Small intestine (tissue), 7 donors: ENCODE measurements around the gene EIF4A3. TPM values are rescaled to one million over a fixed set of nuclear protein-coding genes. Genes with fewer than 3 reads are reported as not detected.

Source experiments
- DNase-seq, 2 donors: peaks; one replicate each; pipeline versions ENCODE4 v3.0.0 to v3.0.0-alpha.2; 2013
- FAIRE-seq: peaks from 2 replicates; lab custom pipeline; 2012; peaks lifted over from hg19 to GRCh38; lab: Jason Lieb, UNC
- H3K27ac ChIP-seq, 3 donors: one replicate each; pipeline ENCODE4 v1.5.1; 2013; ENCODE audit warnings: low read length in 2 of 3, mild to moderate bottlenecking in 2 of 3, control low read depth in 1 of 3, inconsistent platforms in 1 of 3, low read depth in 1 of 3, moderate library complexity in 1 of 3
- H3K27me3 ChIP-seq, 3 donors: one replicate each; pipeline ENCODE4 v1.6.1; 2013; ENCODE audit warnings: low read length in 3 of 3, inconsistent platforms in 1 of 3; ENCODE audit not compliant: control insufficient read depth in 3 of 3, insufficient read depth in 3 of 3
- H3K36me3 ChIP-seq, 3 donors: one replicate each; pipeline ENCODE4 v1.6.1; 2013; ENCODE audit warnings: low read length in 3 of 3, inconsistent platforms in 1 of 3, low read depth in 1 of 3, mild to moderate bottlenecking in 1 of 3, moderate library complexity in 1 of 3; ENCODE audit not compliant: control insufficient read depth in 3 of 3, insufficient read depth in 2 of 3
- H3K4me1 ChIP-seq, 3 donors: one replicate each; pipeline ENCODE4 v1.6.1; 2013; ENCODE audit warnings: low read length in 2 of 3, inconsistent platforms in 1 of 3, low read depth in 1 of 3, mild to moderate bottlenecking in 1 of 3, moderate library complexity in 1 of 3; ENCODE audit not compliant: control insufficient read depth in 3 of 3, insufficient read depth in 2 of 3
- H3K4me3 ChIP-seq, 3 donors: one replicate each; pipeline ENCODE4 v1.5.1; 2013; ENCODE audit warnings: low read length in 3 of 3, control low read depth in 1 of 3, inconsistent platforms in 1 of 3, low read depth in 1 of 3, mild to moderate bottlenecking in 1 of 3, moderate library complexity in 1 of 3
- H3K9me3 ChIP-seq, 2 donors: one replicate each; pipeline ENCODE4 v1.6.1; 2013; ENCODE audit warnings: low read depth in 1 of 2, low read length in 1 of 2; ENCODE audit not compliant: control insufficient read depth in 2 of 2, insufficient read depth in 1 of 2
- WGBS, 3 donors: extraction: QIAGEN DNeasy Blood & Tissue Kit; methylation state at CpG; one replicate each; pipeline ENCODE4 v1.1.7; 2013; 5-methylcytosine and 5-hydroxymethylcytosine counted together
- polyA plus RNA-seq, 4 donors: library from polyadenylated mRNA; stranded (reverse) in 3 of 4; unstranded in 1 of 4; fragments of 200-250 nt in 3 of 4; fragments of 120-200 nt in 1 of 4; gene quantifications; one replicate each; pipeline versions ENCODE4 v1.2.1 to v1.2.3, GENCODE V29; 2013
- donor health status: healthy with polysubstance abuse.
- donor health status: control.
- donor health status: control.
- donor health status: Bipolar disorder and iron deficiency.
- donor health status: healthy.

EIF4A3 gene
- polyA plus RNA-seq, 4 donors, result 47.2 to 88.2 (median 67.3) TPM

DNA sequence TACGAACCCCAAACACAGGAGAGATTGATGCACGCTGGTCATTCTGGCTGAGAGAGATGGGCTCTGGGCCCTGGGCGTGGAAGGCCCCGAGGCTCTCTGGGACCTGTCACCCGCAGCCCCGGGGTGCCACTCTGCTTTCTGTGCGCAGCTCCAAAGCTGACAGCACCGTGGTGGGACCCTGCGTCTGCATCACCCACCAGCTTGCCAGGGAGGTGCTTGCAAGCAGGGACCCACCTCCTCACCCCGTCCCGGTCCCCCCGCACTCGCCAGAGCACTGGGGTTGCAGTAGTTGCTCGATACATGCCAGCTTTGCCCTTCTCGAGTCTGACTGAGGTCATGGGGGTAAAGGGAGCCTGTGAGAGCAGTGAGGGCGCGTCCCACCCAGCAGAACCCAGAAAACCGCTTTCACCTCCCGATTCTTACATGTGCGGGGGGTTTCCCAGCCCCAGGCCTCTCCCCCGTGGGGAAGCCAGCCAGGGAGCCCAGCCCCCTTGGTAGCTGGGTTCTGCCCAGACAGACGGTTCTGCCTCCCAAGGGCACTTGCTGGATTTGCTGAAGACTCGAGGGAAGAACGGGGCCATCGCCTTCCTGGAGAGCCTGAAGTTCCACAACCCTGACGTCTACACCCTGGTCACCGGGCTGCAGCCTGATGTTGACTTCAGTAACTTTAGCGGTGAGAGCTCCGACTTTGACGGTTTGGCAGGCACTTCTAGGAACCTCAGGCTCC is 35.4 kb upstream of the EIF4A3 start:
- no peak for FAIRE-seq
- H3K27me3 ChIP-seq, result no peaks in the 10 kb centered on the region
- no peaks in the 10 kb centered on the region for H3K36me3 ChIP-seq
- H3K4me1 ChIP-seq, result no peaks in the 10 kb centered on the region
- no peak overlapping the region for H3K27ac ChIP-seq
- no peak for DNase-seq
- H3K4me3 ChIP-seq, result no peak overlapping the region
- H3K9me3 ChIP-seq, result no peaks in the 10 kb centered on the region
- WGBS, 3 donors, result 88 to 91% (median 90%) methylated on average over 30 of the region's 30 CpGs

DNA sequence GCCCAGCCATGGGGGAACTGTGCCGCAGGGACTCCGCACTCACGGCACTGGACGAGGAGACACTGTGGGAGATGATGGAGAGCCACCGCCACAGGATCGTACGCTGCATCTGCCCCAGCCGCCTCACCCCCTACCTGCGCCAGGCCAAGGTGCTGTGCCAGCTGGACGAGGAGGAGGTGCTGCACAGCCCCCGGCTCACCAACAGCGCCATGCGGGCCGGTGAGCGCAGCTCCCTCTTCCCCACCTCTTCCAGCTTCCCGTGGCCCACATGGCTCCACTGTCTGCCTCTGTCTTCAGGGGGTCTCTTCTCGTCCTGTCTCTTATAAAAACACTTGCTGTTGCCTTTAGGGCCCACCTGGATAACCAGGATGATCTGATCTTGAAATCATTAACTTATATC is 34.5 kb upstream of the EIF4A3 start:
- no peak overlapping the region for H3K27ac ChIP-seq
- no peaks in the 10 kb centered on the region for H3K36me3 ChIP-seq
- no peaks in the 10 kb centered on the region for H3K27me3 ChIP-seq
- no peak overlapping the region for H3K4me3 ChIP-seq
- 91 to 93% (median 92%) methylated on average over 12 to 17 of the region's 17 CpGs for WGBS, 3 donors
- DNase-seq (no peak), FAIRE-seq (no peak)
- no peaks in the 10 kb centered on the region for H3K4me1 ChIP-seq
- H3K9me3 ChIP-seq, result no peaks in the 10 kb centered on the region

- no peak for DNase-seq
- Histone ChIP-seq H3K27me3 (no peaks in the 10 kb centered on the region), H3K4me1 (no peaks in the 10 kb centered on the region), H3K4me3 (no peak overlapping the region), H3K9me3 (no peaks in the 10 kb centered on the region), H3K27ac (no peak overlapping the region), H3K36me3 (no peaks in the 10 kb centered on the region)
- 87 to 92% (median 88%) methylated on average over 14 of the region's 14 CpGs for WGBS, 3 donors
- FAIRE-seq, result no peak
Observed at GRCh38 chr17:80180192-80180591, 33.3 kb upstream of the EIF4A3 start.

- Histone ChIP-seq H3K4me1 (no peaks in the 10 kb centered on the region), H3K9me3 (no peaks in the 10 kb centered on the region), H3K4me3 (peak overlapping the region in 1 of 3 donors; percentile 29), H3K36me3 (no peaks in the 10 kb centered on the region), H3K27me3 (no peaks in the 10 kb centered on the region), H3K27ac (peak overlapping the region in 1 of 3 donors; percentile 44)
- DNase-seq (peak in 1 of 2 donors; percentile 93), FAIRE-seq (no peak)
- WGBS, 3 donors, result 41 to 70% (median 54%) methylated on average over 21 of the region's 21 CpGs
Observed at GRCh38 chr17:80177986-80178595, 31.2 kb upstream of the EIF4A3 start.

GRCh38 chr17:80176757-80177156 is 29.8 kb upstream of the EIF4A3 start:
- Histone ChIP-seq H3K9me3 (no peaks in the 10 kb centered on the region), H3K36me3 (no peaks in the 10 kb centered on the region), H3K27me3 (no peaks in the 10 kb centered on the region), H3K4me3 (no peak overlapping the region), H3K4me1 (no peaks in the 10 kb centered on the region), H3K27ac (no peak overlapping the region)
- DNase-seq (no peak), FAIRE-seq (no peak)
- 82 to 92% (median 88%) methylated on average over 11 of the region's 11 CpGs for WGBS, 3 donors

DNA sequence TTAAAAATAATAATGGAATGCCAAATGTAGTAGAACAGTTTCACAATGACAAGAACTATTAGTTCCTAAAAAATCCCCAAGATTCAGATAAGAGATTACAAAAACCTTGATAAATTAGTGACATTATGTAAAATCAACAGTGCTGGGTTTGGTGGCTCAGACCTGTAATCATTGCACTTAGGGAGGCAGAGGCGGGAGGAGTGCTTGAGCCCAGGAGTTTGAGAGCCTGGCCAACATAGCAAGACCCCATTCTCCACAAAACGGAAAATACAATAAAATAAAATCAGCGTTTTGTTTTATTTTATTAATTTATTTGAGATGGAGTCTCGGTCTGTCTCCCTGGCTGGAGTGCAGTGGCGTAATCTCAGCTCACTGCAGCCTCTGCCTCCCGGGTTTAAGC is 27.0 kb upstream of the EIF4A3 start:
- peaks cover 0 to 4% (median 0%) of the 10 kb centered on the region in 3 donors for H3K27me3 ChIP-seq
- H3K36me3 ChIP-seq, result no peaks in the 10 kb centered on the region
- 89 to 96% (median 92%) methylated on average over 6 of the region's 6 CpGs for WGBS, 3 donors
- no peak overlapping the region for H3K27ac ChIP-seq
- no peak for FAIRE-seq
- H3K4me1 ChIP-seq, result no peaks in the 10 kb centered on the region
- H3K9me3 ChIP-seq, result peaks cover 0 to 4% of the 10 kb centered on the region in 2 donors
- H3K4me3 ChIP-seq, result no peak overlapping the region
- no peak for DNase-seq

GRCh38 chr17:80173126-80173525 is 26.2 kb upstream of the EIF4A3 start:
- peaks cover 0 to 4% of the 10 kb centered on the region in 2 donors for H3K9me3 ChIP-seq
- FAIRE-seq (no peak), DNase-seq (no peak)
- 74 to 84% (median 74%) methylated on average over 12 of the region's 12 CpGs for WGBS, 3 donors
- peaks cover 0 to 6% (median 0%) of the 10 kb centered on the region in 3 donors for H3K27me3 ChIP-seq
- H3K27ac ChIP-seq, result no peak overlapping the region
- H3K36me3 ChIP-seq, result no peaks in the 10 kb centered on the region
- H3K4me1 ChIP-seq, result no peaks in the 10 kb centered on the region
- no peak overlapping the region for H3K4me3 ChIP-seq

DNA sequence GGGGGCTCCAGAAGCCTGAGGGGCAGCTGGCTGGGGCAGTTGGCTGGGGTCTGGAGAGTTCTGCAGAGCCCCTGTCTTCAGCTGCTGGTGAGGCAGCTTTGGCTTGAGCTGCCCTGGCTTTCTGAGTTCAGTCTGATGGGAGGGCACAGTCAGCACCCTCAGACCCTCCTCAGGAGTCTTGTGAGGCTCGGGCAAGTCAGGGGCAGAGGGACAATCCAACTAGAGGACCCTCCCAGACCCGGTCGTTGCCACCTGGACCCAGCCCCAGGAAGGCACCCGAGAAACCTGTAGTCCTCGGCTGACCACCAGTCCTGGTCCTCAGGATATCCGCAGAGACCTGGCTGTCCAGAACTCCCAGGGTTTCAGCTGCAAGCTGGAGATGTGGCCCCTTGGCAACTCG is 24.8 kb upstream of the EIF4A3 start:
- Histone ChIP-seq H3K4me3 (no peak overlapping the region), H3K9me3 (peaks cover 0 to 4% of the 10 kb centered on the region in 2 donors), H3K36me3 (no peaks in the 10 kb centered on the region), H3K27me3 (peaks cover 0 to 6% (median 0%) of the 10 kb centered on the region in 3 donors), H3K4me1 (no peaks in the 10 kb centered on the region), H3K27ac (no peak overlapping the region)
- WGBS, 3 donors, result 75 to 86% (median 76%) methylated on average over 7 of the region's 7 CpGs
- DNase-seq, result no peak
- FAIRE-seq, result no peak
